GM13977 (cell line): ENCODE data around the gene PACRGL.

Experiments used
- DNase-seq: peaks from one replicate; pipeline ENCODE4 v3.0.0; 2012; ENCODE audit warnings: low spot score
- CTCF ChIP-seq: IDR thresholded peaks from 2 replicates; pipeline ENCODE4 v1.5.1; 2012; ENCODE audit warnings: mild to moderate bottlenecking, control low read depth; ENCODE audit not compliant: insufficient read depth; ENCODE audit errors: extremely low read depth, missing control alignments
- in situ Hi-C: fragments of 300-500 bp; cut with MboI; formaldehyde crosslinking; loops from one replicate; pipeline ENCODE4 v1.12.0; 2022; ENCODE audit warnings: low sequenced_read_pairs, low pct_unique_long_range_greater_than_20kb, mixed read lengths, inconsistent platforms; ENCODE audit not compliant: unreplicated experiment

PACRGL gene

GRCh38 chr4:20700007-20700761 lies at the start of gene PACRGL:
Gene PACRGL (plus strand): TSS chr4:20700458. CDS start chr4:20704482, 4,024 bp downstream.
- no peak for TF ChIP-seq CTCF
- DNase-seq = peak; percentile 89
- in situ Hi-C loops = no loop called here

GRCh38 chr4:20652226-20652885 lies 47.9 kb upstream of the PACRGL start:
- no peak for TF ChIP-seq CTCF
- in situ Hi-C loops = no loop called here
- DNase-seq = no peak

- no peak for DNase-seq
- TF ChIP-seq CTCF = no peak
- in situ Hi-C loops = no loop called here
Observed at GRCh38 chr4:20658456-20658855, 41.8 kb upstream of the PACRGL start.

GRCh38 chr4:20662851-20663250 lies 37.4 kb upstream of the PACRGL start:
- no peak for TF ChIP-seq CTCF
- in situ Hi-C loops = no loop called here
- DNase-seq = no peak

- DNase-seq = no peak
- no peak for TF ChIP-seq CTCF
- in situ Hi-C loops = no loop called here
Observed at GRCh38 chr4:20666012-20666860, 34.0 kb upstream of the PACRGL start.

- no peak for TF ChIP-seq CTCF
- in situ Hi-C loops = no loop called here
- no peak for DNase-seq
Observed at GRCh38 chr4:20672262-20672661, 28.0 kb upstream of the PACRGL start.
